OCI-LY1 (cell line): Measurements from ENCODE around the gene AP3M1.

Source experiments
- H2AFZ ChIP-seq: fragments of 200-600 bp; sonication (generic), shearing (Covaris generic); 2 replicates; pipeline ENCODE4 v1.6.0; 2014; ENCODE audit warnings: antibody characterized with exemption, mild to moderate bottlenecking, low read length
- H3F3A ChIP-seq: fragments of 200-600 bp; sonication (generic), shearing (Covaris generic); 2 replicates; pipeline ENCODE4 v1.6.0; 2014; ENCODE audit warnings: mild to moderate bottlenecking, antibody characterized with exemption, low read length, moderate library complexity; ENCODE audit not compliant: insufficient read depth
- H3K27ac ChIP-seq: fragments of 200-600 bp; sonication (generic); 2 replicates; pipeline ENCODE4 v1.5.1; 2014; ENCODE audit warnings: low read length, mixed run types, mild to moderate bottlenecking, low read depth; ENCODE audit not compliant: poor library complexity, severe bottlenecking
- H3K27me3 ChIP-seq: fragments of 200-600 bp; sonication (generic); 2 replicates; pipeline ENCODE4 v1.6.0; 2014; ENCODE audit warnings: antibody characterized with exemption, mild to moderate bottlenecking, low read length, moderate library complexity; ENCODE audit not compliant: insufficient read depth
- H3K36me3 ChIP-seq: fragments of 200-600 bp; sonication (generic); 2 replicates; pipeline ENCODE4 v1.6.1; 2014; ENCODE audit warnings: mild to moderate bottlenecking, antibody characterized with exemption, low read length, moderate library complexity, mixed read lengths; ENCODE audit not compliant: insufficient read depth
- H3K4me1 ChIP-seq: fragments of 200-600 bp; sonication (generic); 2 replicates; pipeline ENCODE4 v1.5.1; 2014; ENCODE audit warnings: mild to moderate bottlenecking, low read length, moderate library complexity; ENCODE audit not compliant: insufficient read depth, severe bottlenecking
- H3K4me2 ChIP-seq: fragments of 200-600 bp; sonication (generic), shearing (Covaris generic); 2 replicates; pipeline ENCODE4 v1.6.1; 2014; ENCODE audit warnings: low read length
- H3K4me3 ChIP-seq: fragments of 200-600 bp; sonication (generic); 2 replicates; pipeline ENCODE4 v1.5.1; 2014; ENCODE audit warnings: low read length, low read depth, mild to moderate bottlenecking, mixed read lengths; ENCODE audit not compliant: poor library complexity, severe bottlenecking
- H3K79me2 ChIP-seq: fragments of 200-600 bp; shearing (Covaris generic); 2 replicates; pipeline ENCODE4 v1.6.1; 2016; ENCODE audit warnings: mixed run types, low read length, mixed read lengths; ENCODE audit not compliant: insufficient read depth
- H3K9ac ChIP-seq: fragments of 200-600 bp; sonication (generic), shearing (Covaris generic); 2 replicates; pipeline ENCODE4 v1.6.1; 2014; ENCODE audit warnings: mild to moderate bottlenecking, low read length, mixed read lengths
- H3K9me2 ChIP-seq: fragments of 200-600 bp; sonication (generic), shearing (Covaris generic); 2 replicates; pipeline ENCODE4 v1.6.1; 2014; ENCODE audit warnings: low read depth, mild to moderate bottlenecking, low read length, mixed read lengths
- H3K9me3 ChIP-seq: fragments of 200-600 bp; shearing (Covaris generic); 2 replicates; pipeline ENCODE4 v1.6.1; 2014; ENCODE audit warnings: low read length, mixed read lengths
- H4K20me1 ChIP-seq: fragments of 200-600 bp; sonication (generic), shearing (Covaris generic); 2 replicates; pipeline ENCODE4 v1.6.0; 2016; ENCODE audit warnings: mild to moderate bottlenecking, low read length; ENCODE audit not compliant: insufficient read depth
- CTCF ChIP-seq: fragments of 200-600 bp; sonication (generic), shearing (Covaris generic); IDR thresholded peaks from 2 replicates; pipeline ENCODE4 v1.5.1; 2017; ENCODE audit warnings: mild to moderate bottlenecking, antibody characterized with exemption, low read length, moderate library complexity, mixed read lengths
- EZH2 ChIP-seq: fragments of 200-600 bp; sonication (generic), shearing (Covaris generic); IDR thresholded peaks from 2 replicates; pipeline ENCODE4 v1.8.0; 2017; ENCODE audit warnings: borderline replicate concordance, mixed run types, mild to moderate bottlenecking, antibody characterized with exemption, low read length, moderate library complexity, mixed read lengths

AP3M1 gene

GRCh38 chr10:74178042-74178791 is 27.6 kb upstream of the AP3M1 start:
- peak overlapping the region; percentile 46 for H3K4me3 ChIP-seq
- H3K36me3 ChIP-seq, result no peaks in the 10 kb centered on the region; the same call in 1 of the 2 replicates
- no peak for TF ChIP-seq CTCF
- no peak for TF ChIP-seq EZH2
- no peaks in the 10 kb centered on the region for H3K9me3 ChIP-seq
- no peak overlapping the region for H3K27ac ChIP-seq
- peak overlapping the region; percentile 23; the same call in 1 of the 2 replicates for H3K9ac ChIP-seq
- H3K27me3 ChIP-seq, result no peaks in the 10 kb centered on the region
- H3K4me1 ChIP-seq, result peaks cover 26% of the 10 kb centered on the region
- no peaks in the 10 kb centered on the region for H3K9me2 ChIP-seq
- no peak overlapping the region for H2AFZ ChIP-seq
- H3F3A ChIP-seq, result 0 out of 2 replicates have a peak, but pooled peaks cover 4% of the 10 kb centered on the region
- H4K20me1 ChIP-seq, result no peaks in the 10 kb centered on the region
- H3K4me2 ChIP-seq, result peak overlapping the region; percentile 74
- H3K79me2 ChIP-seq, result peaks cover 56% of the 10 kb centered on the region

- Histone ChIP-seq H3K27ac (peak overlapping the region; percentile 74), H3K4me2 (peak overlapping the region; percentile 74), H2AFZ (peak overlapping the region; percentile 38; the same call in 1 of the 2 replicates), H3F3A (0 out of 2 replicates have a peak, but pooled peaks cover 4% of the 10 kb centered on the region), H3K36me3 (no peaks in the 10 kb centered on the region; the same call in 1 of the 2 replicates), H3K4me1 (peaks cover 26% of the 10 kb centered on the region), H4K20me1 (no peaks in the 10 kb centered on the region), H3K4me3 (peak overlapping the region; percentile 93), H3K79me2 (peaks cover 45% of the 10 kb centered on the region), H3K9me2 (no peaks in the 10 kb centered on the region), H3K9ac (peak overlapping the region; percentile 96), H3K27me3 (no peaks in the 10 kb centered on the region), H3K9me3 (no peaks in the 10 kb centered on the region)
- TF ChIP-seq CTCF, result no peak
Measured at GRCh38 chr10:74177140-74177677, 26.6 kb upstream of the AP3M1 start.

GRCh38 chr10:74176380-74177139 is 25.9 kb upstream of the AP3M1 start:
- Histone ChIP-seq H3K27ac (peak overlapping the region; percentile 74), H3K4me2 (peak overlapping the region; percentile 74), H3K79me2 (peaks cover 40% of the 10 kb centered on the region), H3K27me3 (no peaks in the 10 kb centered on the region), H2AFZ (peak overlapping the region; percentile 84), H3K9ac (peak overlapping the region; percentile 96), H4K20me1 (no peaks in the 10 kb centered on the region), H3K9me2 (no peaks in the 10 kb centered on the region), H3F3A (0 out of 2 replicates have a peak, but pooled peaks cover 4% of the 10 kb centered on the region), H3K9me3 (no peaks in the 10 kb centered on the region), H3K4me1 (peaks cover 22% of the 10 kb centered on the region), H3K4me3 (peak overlapping the region; percentile 93), H3K36me3 (no peaks in the 10 kb centered on the region; the same call in 1 of the 2 replicates)
- TF ChIP-seq CTCF (no peak), EZH2 (no peak)
